ENCODE measurements around the gene FAM53B.

The FAM53B gene

GRCh38 chr10:124765256-124765655 is 21.1 kb upstream of the FAM53B start:
- no peak overlapping the region for H3K4me3 ChIP-seq (ENCODE audit: low read depth, low read length)
- H3K9me3 ChIP-seq (ENCODE audit: control insufficient read depth, insufficient read depth, low read depth, low read length), result no peaks in the 10 kb centered on the region
- H3K27ac ChIP-seq (ENCODE audit: extremely low read depth, low read depth, low read length), result no peak overlapping the region
- POLR2A ChIA-PET, result no interaction called here
- H3K4me1 ChIP-seq (ENCODE audit: control insufficient read depth, insufficient read depth, low read length), result no peaks in the 10 kb centered on the region
- H3K36me3 ChIP-seq (ENCODE audit: control insufficient read depth in 2 of 2, insufficient read depth in 1 of 2, low read length in 2 of 2), result peaks cover 37 to 52% of the 10 kb centered on the region in 2 experiments
- CTCF ChIA-PET, result interaction anchor here (0.6 to 1.0 kb wide), 3 partner anchors 19 to 39 kb away, joined by 3 to 4 read pairs (median 3); no protein-coding TSS in a partner anchor
- no peak for TF ChIP-seq ZNF544 (tag by site-specific recombination; IDR thresholded peaks at IDR 0.05)
- TF ChIP-seq ZBTB11 (tag by site-specific recombination; conservative IDR thresholded peaks at IDR 0.05; ENCODE audit: low read depth), result no peak
- no peak for TF ChIP-seq ZNF530 (tag by site-specific recombination; IDR thresholded peaks at IDR 0.05; ENCODE audit: low read depth)
- no peak for TF ChIP-seq ZNF280D (tag by site-specific recombination; IDR thresholded peaks at IDR 0.05)
- no peak for TF ChIP-seq ZNF600 (tag by site-specific recombination; IDR thresholded peaks at IDR 0.05)
- no peak for TF ChIP-seq HOXA7 (CRISPR knock-in tag; IDR thresholded peaks at IDR 0.05; ENCODE audit: borderline replicate concordance)
- no peak for TF ChIP-seq HOXC10 (CRISPR knock-in tag; IDR thresholded peaks at IDR 0.05)
- TF ChIP-seq ZSCAN18 (tag by site-specific recombination; IDR thresholded peaks at IDR 0.05), result no peak
- no peak for TF ChIP-seq CTCF (tag by site-specific recombination; IDR thresholded peaks at IDR 0.05)
- no peak for TF ChIP-seq REPIN1 (tag by site-specific recombination; IDR thresholded peaks at IDR 0.05; ENCODE audit: low read depth)
- no peak for TF ChIP-seq ZFP41 (tag by site-specific recombination; IDR thresholded peaks at IDR 0.05; ENCODE audit: borderline replicate concordance)

- Histone ChIP-seq H3K4me1 (ENCODE audit: control insufficient read depth, insufficient read depth, low read length) (no peaks in the 10 kb centered on the region), H3K36me3 (ENCODE audit: control insufficient read depth in 2 of 2, insufficient read depth in 1 of 2, low read length in 2 of 2) (peaks cover 45 to 53% of the 10 kb centered on the region in 2 experiments), H3K9me3 (ENCODE audit: control insufficient read depth, insufficient read depth, low read depth, low read length) (no peaks in the 10 kb centered on the region), H3K27ac (ENCODE audit: extremely low read depth, low read depth, low read length) (no peak overlapping the region), H3K4me3 (ENCODE audit: low read depth, low read length) (no peak overlapping the region)
- POLR2A ChIA-PET, result no interaction called here
- TF ChIP-seq ZFP3 (tag by site-specific recombination; IDR thresholded peaks at IDR 0.05; ENCODE audit: low read depth), result no peak
- CTCF ChIA-PET, result interaction anchor here (0.7 kb wide), 1 partner anchor 10 kb away, joined by 6 read pairs; no protein-coding TSS in a partner anchor
Observed at GRCh38 chr10:124763267-124763666, 19.1 kb upstream of the FAM53B start.
